Calu3 (cell line): ENCODE measurements around the gene ENTR1. TPM values are rescaled to one million over a fixed set of nuclear protein-coding genes. Genes with fewer than 3 reads are reported as not detected.

Experiments used
- BruUV-seq: library from RNA; stranded (reverse); fragments of 400-500 nt; replicated peaks from 2 replicates; lab custom pipeline; 2021; lab: Mats Ljungman, UMichigan
- CTCF ChIA-PET: fragments of 300-600 bp; sonication (Branson Sonifier 250); formaldehyde crosslinking; loops from one replicate; lab custom pipeline; 2022; ENCODE audit warnings: antibody characterized with exemption; lab: Charles Lee
- DNase-seq: peaks from one replicate; pipeline ENCODE4 v3.0.0; 2022
- H3K27ac Mint-ChIP-seq: one replicate; pipeline ENCODE4 v1.8.0; 2022; ENCODE audit warnings: mixed read lengths; ENCODE audit not compliant: unreplicated experiment
- H3K27me3 Mint-ChIP-seq: one replicate; pipeline ENCODE4 v1.8.0; 2022; ENCODE audit warnings: mixed read lengths; ENCODE audit not compliant: unreplicated experiment
- H3K36me3 Mint-ChIP-seq: one replicate; pipeline ENCODE4 v1.8.0; 2022; ENCODE audit warnings: mild to moderate bottlenecking, moderate library complexity, mixed read lengths; ENCODE audit not compliant: insufficient read depth, unreplicated experiment
- H3K4me1 Mint-ChIP-seq: one replicate; pipeline ENCODE4 v1.8.0; 2022; ENCODE audit warnings: mild to moderate bottlenecking, low read depth, mixed read lengths; ENCODE audit not compliant: unreplicated experiment
- H3K4me3 Mint-ChIP-seq: one replicate; pipeline ENCODE4 v1.8.0; 2022; ENCODE audit warnings: mild to moderate bottlenecking, low read depth, moderate library complexity, mixed read lengths; ENCODE audit not compliant: unreplicated experiment
- H3K9me3 Mint-ChIP-seq: one replicate; pipeline ENCODE4 v1.8.0; 2022; ENCODE audit warnings: low read depth, mixed read lengths; ENCODE audit not compliant: unreplicated experiment
- CTCF ChIP-seq: fragments of 200-600 bp; IDR thresholded peaks from one replicate; pipeline ENCODE4 v1.8.0; 2022; ENCODE audit warnings: antibody characterized with exemption; ENCODE audit not compliant: unreplicated experiment
- intact Hi-C: fragments of 100-400 bp; cut with micrococcal nuclease; formaldehyde crosslinking; loops from one replicate; pipeline ENCODE4 v1.10.0; 2022; ENCODE audit not compliant: unreplicated experiment
- total RNA-seq: library from RNA; stranded (reverse); gene quantifications from 2 replicates; pipeline ENCODE4 v1.2.3, GENCODE V29; 2022

Gene ENTR1
- total RNA-seq, 1 experiment from 2014 or later = 50.2 TPM

DNA sequence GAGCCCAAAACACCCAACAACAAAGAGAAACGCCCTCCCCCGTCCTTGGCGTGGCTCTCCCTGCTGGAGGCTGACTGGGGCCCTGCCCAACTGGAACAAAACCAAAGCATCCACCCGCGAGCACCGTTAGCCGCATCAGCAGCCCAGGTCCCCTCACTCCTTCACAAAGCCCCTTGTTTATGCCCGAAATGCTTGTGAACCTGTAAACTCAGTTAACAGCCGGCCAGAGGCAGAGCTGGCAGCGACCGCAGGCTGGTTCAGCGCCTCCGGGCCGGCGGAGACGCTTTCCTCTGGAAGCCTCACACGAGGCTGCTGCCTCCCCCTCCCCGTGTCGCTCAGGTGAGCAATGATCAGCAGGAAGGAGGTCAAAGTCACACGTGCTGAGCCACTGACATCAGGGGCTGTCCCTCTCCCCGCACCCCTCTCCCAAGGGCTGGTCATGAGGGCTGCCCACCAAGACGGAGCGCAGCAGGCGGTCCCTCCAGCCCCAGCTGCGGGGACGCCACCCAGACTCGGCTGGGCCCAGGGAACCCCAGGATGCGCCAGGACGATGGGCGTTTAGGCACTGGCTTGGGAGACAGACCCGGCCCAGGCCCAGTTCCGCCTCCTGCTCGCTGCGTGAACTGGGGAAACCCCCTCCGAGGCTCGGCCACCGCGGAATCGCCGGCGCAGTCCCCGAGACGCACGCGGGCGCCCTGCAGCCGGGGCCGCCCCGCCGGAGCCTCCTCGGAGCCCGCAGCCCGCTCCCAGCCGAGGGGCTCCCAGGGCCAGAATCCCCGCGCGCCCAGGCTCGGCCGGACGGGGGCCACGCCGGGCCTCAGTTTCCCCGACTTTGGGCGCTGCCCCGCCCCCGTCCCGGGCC is 11.0 kb downstream of the ENTR1 start:
- Mint-ChIP-seq H3K4me1 (no peaks in the 10 kb centered on the region), H3K27ac (peak overlapping the region; percentile 60), H3K4me3 (peak overlapping the region; percentile 89), H3K9me3 (no peaks in the 10 kb centered on the region), H3K27me3 (no peaks in the 10 kb centered on the region), H3K36me3 (peaks cover 31% of the 10 kb centered on the region)
- intact Hi-C loops = no loop called here
- BruUV-seq = no TSS peak
- CTCF ChIA-PET = no interaction called here
- peak; percentile 26 for DNase-seq
- TF ChIP-seq CTCF = no peak

DNA sequence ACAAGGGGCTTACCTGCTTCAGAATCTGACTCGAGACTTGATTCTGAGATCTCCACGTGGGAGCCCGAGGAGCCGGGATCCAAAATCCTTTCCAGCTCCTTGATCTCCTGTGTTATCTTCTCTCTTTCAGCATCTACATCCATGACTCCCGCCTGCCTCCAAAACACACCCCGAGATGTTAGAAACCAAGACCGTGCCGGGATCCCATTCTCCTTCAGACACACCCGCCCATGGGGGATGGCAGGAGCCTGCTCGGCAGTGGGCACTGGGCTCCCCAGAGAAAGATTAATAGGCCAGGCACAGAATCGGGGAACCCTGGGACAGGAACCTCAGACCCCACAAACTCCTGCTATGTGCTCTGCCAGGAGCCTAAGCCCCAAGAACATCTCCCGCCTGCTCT is 12.1 kb downstream of the ENTR1 start:
- CTCF ChIA-PET = no interaction called here
- TF ChIP-seq CTCF = no peak
- Mint-ChIP-seq H3K4me1 (no peaks in the 10 kb centered on the region), H3K27me3 (no peaks in the 10 kb centered on the region), H3K4me3 (no peak overlapping the region), H3K9me3 (no peaks in the 10 kb centered on the region), H3K27ac (no peak overlapping the region), H3K36me3 (peaks cover 36% of the 10 kb centered on the region)
- no TSS peak for BruUV-seq
- DNase-seq = no peak
- intact Hi-C loops = no loop called here

GRCh38 chr9:136397643-136398042 is 12.8 kb downstream of the ENTR1 start:
- intact Hi-C loops = no loop called here
- no peak for TF ChIP-seq CTCF
- no peaks in the 10 kb centered on the region for H3K27me3 Mint-ChIP-seq
- DNase-seq = no peak
- peaks cover 36% of the 10 kb centered on the region for H3K36me3 Mint-ChIP-seq
- H3K4me1 Mint-ChIP-seq = no peaks in the 10 kb centered on the region
- no TSS peak for BruUV-seq
- no peak overlapping the region for H3K27ac Mint-ChIP-seq
- H3K9me3 Mint-ChIP-seq = no peaks in the 10 kb centered on the region
- no peak overlapping the region for H3K4me3 Mint-ChIP-seq
- CTCF ChIA-PET = no interaction called here

GRCh38 chr9:136396219-136396515 is 14.2 kb downstream of the ENTR1 start:
- CTCF ChIA-PET = interaction anchor here (1.4 kb wide), 1 partner anchor 33 kb away, joined by 3 read pairs; the partner anchor contains the start of gene DNLZ

More at GRCh38 chr9:136396219-136396515, 14.2 kb downstream of the ENTR1 start:
- TF ChIP-seq CTCF = no peak
- intact Hi-C loops = no loop called here
- H3K4me1 Mint-ChIP-seq = no peaks in the 10 kb centered on the region
- BruUV-seq = no TSS peak
- no peaks in the 10 kb centered on the region for H3K9me3 Mint-ChIP-seq
- no peak overlapping the region for H3K4me3 Mint-ChIP-seq
- no peak for DNase-seq
- peaks cover 34% of the 10 kb centered on the region for H3K36me3 Mint-ChIP-seq
- H3K27me3 Mint-ChIP-seq = no peaks in the 10 kb centered on the region
- no peak overlapping the region for H3K27ac Mint-ChIP-seq
